IMR-90 (cell line): Measurements from ENCODE around the gene POLR1G. TPM values are rescaled to one million over a fixed set of nuclear protein-coding genes. Genes with fewer than 3 reads are reported as not detected.

ENCODE experiments used
- ATAC-seq: fragments of 200-7000 bp; cut with Tn5 transposase; 2 replicates; pipeline ENCODE4 v1.9.1; 2020; ENCODE audit warnings: low read depth, mild to moderate bottlenecking, moderate library complexity
- BruUV-seq: library from RNA; stranded (reverse); fragments of 400-500 nt; replicated peaks from 2 replicates; lab custom pipeline; 2021; lab: Mats Ljungman, UMichigan
- CTCF ChIA-PET: fragments of 300-600 bp; formaldehyde crosslinking; extraction: SDS; loops from one replicate; lab custom pipeline; 2021; ENCODE audit warnings: antibody characterized with exemption; lab: Yijun Ruan, JAX
- POLR2A ChIA-PET: fragments of 300-600 bp; sonication (Branson Sonifier 250); formaldehyde crosslinking; loops from one replicate; lab custom pipeline; 2022; ENCODE audit warnings: antibody characterized with exemption; ENCODE audit not compliant: unreplicated experiment; lab: Charles Lee
- DNase-seq: peaks from one replicate; pipeline ENCODE4 v3.0.0; 2013
- H2AFZ ChIP-seq: replicated peaks from 2 replicates; pipeline ENCODE3; 2013; ENCODE audit warnings: low read length, mild to moderate bottlenecking; ENCODE audit not compliant: poor library complexity
- H2AK5ac ChIP-seq: 2 replicates; pipeline ENCODE4 v1.6.1; 2013; ENCODE audit warnings: low read depth, low read length, inconsistent platforms
- H2AK9ac ChIP-seq: replicated peaks from 2 replicates; pipeline ENCODE3; 2013; ENCODE audit warnings: mild to moderate bottlenecking, low read depth, low read length, moderate library complexity; ENCODE audit not compliant: poor library complexity
- H2BK120ac ChIP-seq: 2 replicates; pipeline ENCODE4 v1.6.1; 2013; ENCODE audit warnings: low read depth, low read length, inconsistent platforms
- H2BK15ac ChIP-seq: 3 replicates; pipeline ENCODE4 v1.6.1; 2013; ENCODE audit warnings: low read depth, low read length, inconsistent platforms
- H2BK20ac ChIP-seq: 2 replicates; pipeline ENCODE4 v1.6.1; 2013; ENCODE audit warnings: low read depth, mild to moderate bottlenecking, inconsistent platforms, low read length, moderate library complexity
- H2BK5ac ChIP-seq: 2 replicates; pipeline ENCODE4 v1.6.1; 2013; ENCODE audit warnings: mild to moderate bottlenecking, low read depth, low read length, inconsistent platforms; ENCODE audit not compliant: poor library complexity, severe bottlenecking
- H3K14ac ChIP-seq: replicated peaks from 2 replicates; pipeline ENCODE4 v1.6.1; 2013; ENCODE audit warnings: low read depth, low read length, inconsistent platforms
- H3K18ac ChIP-seq: 2 replicates; pipeline ENCODE4 v1.6.1; 2013; ENCODE audit warnings: low read depth, low read length, control low read depth
- H3K23ac ChIP-seq: 2 replicates; pipeline ENCODE4 v1.6.1; 2013; ENCODE audit warnings: low read depth, low read length, inconsistent platforms
- H3K27ac ChIP-seq: 2 replicates; pipeline ENCODE4 v1.5.1; 2013; ENCODE audit warnings: mild to moderate bottlenecking, control low read depth, low read length; ENCODE audit not compliant: insufficient read depth
- H3K27me3 ChIP-seq: 2 replicates; pipeline ENCODE4 v1.6.1; 2013; ENCODE audit warnings: low read length; ENCODE audit not compliant: control insufficient read depth, insufficient read depth
- H3K36me3 ChIP-seq: 2 replicates; pipeline ENCODE4 v1.6.1; 2013; ENCODE audit warnings: low read length, mixed read lengths; ENCODE audit not compliant: control insufficient read depth, insufficient read depth
- H3K4ac ChIP-seq: 2 replicates; pipeline ENCODE4 v1.6.1; 2013; ENCODE audit warnings: low read depth, low read length, inconsistent platforms
- H3K4me1 ChIP-seq: 2 replicates; pipeline ENCODE4 v1.6.1; 2013; ENCODE audit warnings: low read length, mixed read lengths; ENCODE audit not compliant: control insufficient read depth, insufficient read depth
- H3K4me2 ChIP-seq: 2 replicates; pipeline ENCODE4 v1.6.1; 2013; ENCODE audit warnings: low read depth, mild to moderate bottlenecking, control low read depth, low read length, moderate library complexity
- H3K4me3 ChIP-seq: 2 replicates; pipeline ENCODE4 v1.5.1; 2013; ENCODE audit warnings: low read depth, mild to moderate bottlenecking, control low read depth, low read length, moderate library complexity; ENCODE audit not compliant: insufficient read depth
- H3K56ac ChIP-seq: 2 replicates; pipeline ENCODE4 v1.6.1; 2013; ENCODE audit warnings: low read length, inconsistent platforms; ENCODE audit not compliant: insufficient read depth; ENCODE audit errors: extremely low read depth
- H3K79me1 ChIP-seq, 2 experiments: 2 replicates each; pipeline ENCODE4 v1.6.1; 2013; ENCODE audit warnings: low read length in 2 of 2, inconsistent platforms in 1 of 2, low read depth in 1 of 2
- H3K9ac ChIP-seq: 2 replicates; pipeline ENCODE4 v1.6.1; 2013; ENCODE audit warnings: low read depth, low read length, control low read depth
- H3K9me1 ChIP-seq: 2 replicates; pipeline ENCODE4 v1.6.1; 2013; ENCODE audit warnings: low read length, inconsistent platforms; ENCODE audit not compliant: insufficient read depth
- H3K9me3 ChIP-seq: 2 replicates; pipeline ENCODE4 v1.6.1; 2013; ENCODE audit warnings: low read length; ENCODE audit not compliant: control insufficient read depth, insufficient read depth
- H4K20me1 ChIP-seq: 2 replicates; pipeline ENCODE4 v1.6.1; 2013; ENCODE audit warnings: low read length, inconsistent platforms; ENCODE audit not compliant: insufficient read depth
- H4K5ac ChIP-seq: 2 replicates; pipeline ENCODE4 v1.6.1; 2013; ENCODE audit warnings: mild to moderate bottlenecking, low read depth, low read length, control low read depth
- H4K8ac ChIP-seq, 2 experiments: 2 replicates each; pipeline ENCODE4 v1.6.1; 2013; ENCODE audit warnings: low read depth in 2 of 2, low read length in 2 of 2, control low read depth in 1 of 2, inconsistent platforms in 1 of 2
- H4K91ac ChIP-seq: 2 replicates; pipeline ENCODE4 v1.6.1; 2013; ENCODE audit warnings: low read depth, low read length, inconsistent platforms; ENCODE audit not compliant: insufficient read depth
- BHLHE40 ChIP-seq: fragments of 150-350 bp; IDR thresholded peaks from 2 replicates; pipeline ENCODE4 v1.6.1; 2016; ENCODE audit warnings: mild to moderate bottlenecking, low read depth, low read length
- CEBPB ChIP-seq: IDR thresholded peaks from 2 replicates; pipeline ENCODE4 v1.6.1; 2012; ENCODE audit warnings: low read depth, low read length, improper control_type of control experiment
- CHD1 ChIP-seq: IDR thresholded peaks from 2 replicates; pipeline ENCODE4 v1.6.1; 2012; ENCODE audit warnings: low read depth, low read length, improper control_type of control experiment
- MAZ ChIP-seq: IDR thresholded peaks from 2 replicates; pipeline ENCODE4 v1.6.1; 2012; ENCODE audit warnings: low read depth, mild to moderate bottlenecking, low read length, improper control_type of control experiment, moderate library complexity, borderline replicate concordance
- MXI1 ChIP-seq: IDR thresholded peaks from 2 replicates; pipeline ENCODE4 v1.6.1; 2012; ENCODE audit warnings: low read depth, mild to moderate bottlenecking, low read length, moderate library complexity, borderline replicate concordance
- NFE2L2 ChIP-seq: fragments of 150-350 bp; IDR thresholded peaks from 2 replicates; pipeline ENCODE4 v1.6.1; 2016; ENCODE audit warnings: low read depth, mild to moderate bottlenecking, low read length
- POLR2A ChIP-seq: IDR thresholded peaks from 2 replicates; pipeline ENCODE4 v1.6.1; 2012; ENCODE audit warnings: mild to moderate bottlenecking, low read depth, low read length
- RAD21 ChIP-seq: IDR thresholded peaks from 2 replicates; pipeline ENCODE4 v1.6.1; 2012; ENCODE audit warnings: low read length, improper control_type of control experiment
- RCOR1 ChIP-seq: IDR thresholded peaks from 2 replicates; pipeline ENCODE4 v1.6.1; 2012; ENCODE audit warnings: mild to moderate bottlenecking, low read length, improper control_type of control experiment; ENCODE audit not compliant: insufficient replicate concordance
- SMC3 ChIP-seq: fragments of 150-350 bp; IDR thresholded peaks from 2 replicates; pipeline ENCODE4 v1.6.1; 2016; ENCODE audit warnings: low read depth, mild to moderate bottlenecking, antibody characterized with exemption, low read length, moderate library complexity
- WGBS, 2 experiments: methylation state at CpG; one replicate each; pipeline versions ENCODE4 v1.1.5 to v1.1.7; 2013; ENCODE audit warnings: missing lambda C conversion rate in 2 of 2; ENCODE audit not compliant: insufficient read length in 1 of 2; ENCODE audit errors: extremely low coverage in 2 of 2; 5-methylcytosine and 5-hydroxymethylcytosine counted together
- dilution Hi-C: fragments of 300-500 bp; cut with HindIII; formaldehyde crosslinking; loops from one replicate; pipeline ENCODE4 v1.14.3; 2018; ENCODE audit warnings: low sequenced_read_pairs; ENCODE audit not compliant: unreplicated experiment
- in situ Hi-C: fragments of 300-500 bp; cut with MboI; formaldehyde crosslinking; loops from 3 replicates; pipeline ENCODE4 v1.14.3; 2019; ENCODE audit warnings: low sequenced_read_pairs, inconsistent platforms, mixed read lengths
- intact Hi-C: fragments of 100-400 bp; cut with micrococcal nuclease; formaldehyde crosslinking; loops from 2 replicates; pipeline ENCODE4 v1.10.0; 2022
- polyA plus RNA-seq, 3 experiments: library from polyadenylated mRNA; depleted of rRNA; stranded (reverse); fragments of >200 nt; gene quantifications; 2 replicates each; pipeline ENCODE4 v1.2.3, GENCODE V29; 2012; ENCODE audit warnings: low replicate concordance in 1 of 3
- total RNA-seq: library from RNA; depleted of rRNA; stranded (reverse); fragments of >200 nt; gene quantifications from 2 replicates; pipeline ENCODE4 v1.2.3, GENCODE V29; 2012
- TF ChIP-seq, protein P1 (sequence below): fragments of 150-350 bp; IDR thresholded peaks from 2 replicates; pipeline ENCODE4 v1.6.1; 2016; ENCODE audit warnings: low read depth, mild to moderate bottlenecking, low read length, moderate library complexity, borderline replicate concordance
- TF ChIP-seq, protein P2 (sequence below): fragments of 150-350 bp; IDR thresholded peaks from 2 replicates; pipeline ENCODE4 v1.6.1; 2017; ENCODE audit warnings: mild to moderate bottlenecking, antibody characterized with exemption, low read length, low read depth

POLR1G gene
- total and polyA plus RNA-seq, 2 of the 4 experiments (the other 2 are of a cell fraction): 8.0 to 12.5 TPM

DNA sequence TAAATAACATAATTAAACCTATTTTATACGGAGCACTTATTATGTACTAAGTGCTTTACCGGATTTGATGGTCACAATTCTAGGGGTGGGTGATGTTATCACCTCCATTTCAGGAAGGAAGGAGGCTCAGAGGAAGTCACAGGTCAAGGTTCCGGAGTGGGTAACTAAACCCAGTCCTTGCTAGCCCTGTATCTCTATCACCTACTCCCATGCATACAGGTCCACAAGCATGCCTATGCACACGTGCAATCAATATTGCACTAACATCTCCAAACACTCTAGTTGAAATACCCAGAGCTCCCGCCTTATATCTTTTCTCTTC is 43.5 kb downstream of the POLR1G start:
- peaks cover 5% of the 10 kb centered on the region; the same call in 1 of the 2 replicates for H3K4me1 ChIP-seq
- BruUV-seq: no TSS peak
- peak overlapping the region; percentile 85 for H2AFZ ChIP-seq
- no peak overlapping the region for H3K27ac ChIP-seq
- H3K4ac ChIP-seq: no peak overlapping the region
- 71% methylated on average over 1 of the region's 5 CpGs; no CpG with 5 or more reads in 1 of the 2 experiments for WGBS, 2 experiments
- DNase-seq: no peak
- H2BK5ac ChIP-seq: no peak overlapping the region
- no peak overlapping the region; the same call in 2 of the 3 replicates for H2BK15ac ChIP-seq
- no peak overlapping the region; a peak in 1 of 4 replicates for H4K8ac ChIP-seq
- intact Hi-C loops (no loop called here), dilution Hi-C loops (no loop called here), in situ Hi-C loops (no loop called here)
- TF ChIP-seq CHD1: no peak
- TF ChIP-seq NFE2L2: no peak
- TF ChIP-seq BHLHE40: no peak
- TF ChIP-seq, protein P1, sequence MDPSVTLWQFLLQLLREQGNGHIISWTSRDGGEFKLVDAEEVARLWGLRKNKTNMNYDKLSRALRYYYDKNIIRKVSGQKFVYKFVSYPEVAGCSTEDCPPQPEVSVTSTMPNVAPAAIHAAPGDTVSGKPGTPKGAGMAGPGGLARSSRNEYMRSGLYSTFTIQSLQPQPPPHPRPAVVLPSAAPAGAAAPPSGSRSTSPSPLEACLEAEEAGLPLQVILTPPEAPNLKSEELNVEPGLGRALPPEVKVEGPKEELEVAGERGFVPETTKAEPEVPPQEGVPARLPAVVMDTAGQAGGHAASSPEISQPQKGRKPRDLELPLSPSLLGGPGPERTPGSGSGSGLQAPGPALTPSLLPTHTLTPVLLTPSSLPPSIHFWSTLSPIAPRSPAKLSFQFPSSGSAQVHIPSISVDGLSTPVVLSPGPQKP: no peak
- no peak for TF ChIP-seq MXI1
- no peak for TF ChIP-seq RCOR1
- TF ChIP-seq SMC3: no peak
- no peak for TF ChIP-seq RAD21
- TF ChIP-seq POLR2A: no peak
- no peak for TF ChIP-seq MAZ
- TF ChIP-seq, protein P2, sequence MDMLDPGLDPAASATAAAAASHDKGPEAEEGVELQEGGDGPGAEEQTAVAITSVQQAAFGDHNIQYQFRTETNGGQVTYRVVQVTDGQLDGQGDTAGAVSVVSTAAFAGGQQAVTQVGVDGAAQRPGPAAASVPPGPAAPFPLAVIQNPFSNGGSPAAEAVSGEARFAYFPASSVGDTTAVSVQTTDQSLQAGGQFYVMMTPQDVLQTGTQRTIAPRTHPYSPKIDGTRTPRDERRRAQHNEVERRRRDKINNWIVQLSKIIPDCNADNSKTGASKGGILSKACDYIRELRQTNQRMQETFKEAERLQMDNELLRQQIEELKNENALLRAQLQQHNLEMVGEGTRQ: no peak
- no peak for TF ChIP-seq CEBPB
- H3K79me1 ChIP-seq: peaks cover 0 to 17% of the 10 kb centered on the region in 2 experiments; a peak in 1 of 4 replicates
- no peak overlapping the region for H4K5ac ChIP-seq
- no peak overlapping the region for H3K56ac ChIP-seq
- H2BK20ac ChIP-seq: no peak overlapping the region
- H3K4me3 ChIP-seq: no peak overlapping the region; the same call in 1 of the 2 replicates
- H2AK9ac ChIP-seq: peak overlapping the region; percentile 22
- no peak overlapping the region for H3K18ac ChIP-seq
- H4K91ac ChIP-seq: no peak overlapping the region
- H2AK5ac ChIP-seq: no peak overlapping the region
- H3K9me1 ChIP-seq: peaks cover 10% of the 10 kb centered on the region
- ATAC-seq: no peak
- no peak overlapping the region for H3K14ac ChIP-seq
- H3K27me3 ChIP-seq: no peaks in the 10 kb centered on the region
- ChIA-PET CTCF (interaction anchor here (1.5 kb wide), 1 partner anchor 29 kb away, joined by 7 read pairs; no protein-coding TSS in a partner anchor), POLR2A (no interaction called here)
- 0 out of 2 replicates have a peak overlapping the region, but pooled peaks have one; percentile 15 for H3K9ac ChIP-seq
- H3K9me3 ChIP-seq: no peaks in the 10 kb centered on the region
- H2BK120ac ChIP-seq: no peak overlapping the region
- peak overlapping the region; percentile 14; the same call in 1 of the 2 replicates for H3K23ac ChIP-seq
- peak overlapping the region; percentile 74 for H3K4me2 ChIP-seq
- H3K36me3 ChIP-seq: no peaks in the 10 kb centered on the region
- H4K20me1 ChIP-seq: no peaks in the 10 kb centered on the region; the same call in 1 of the 2 replicates
